Activated CD4-positive, alpha-beta T cell treated with anti-CD3 and anti-CD28 coated beads, Interleukin-2, amount 50 U/mL, for 1 hour (primary cell): ENCODE data around the gene AWAT1.
A peak's percentile ranks its signal among the peaks of the same experiment; 100 is the strongest.
"Not testable (repeated sequence)": the region's sequence is repeated elsewhere in the genome, so short reads cannot be mapped to it uniquely, and the experiment has no call there.

Experiments used
- DNase-seq: peaks from one replicate; pipeline ENCODE4 v3.0.0-alpha.2; 2020

Gene AWAT1

DNA sequence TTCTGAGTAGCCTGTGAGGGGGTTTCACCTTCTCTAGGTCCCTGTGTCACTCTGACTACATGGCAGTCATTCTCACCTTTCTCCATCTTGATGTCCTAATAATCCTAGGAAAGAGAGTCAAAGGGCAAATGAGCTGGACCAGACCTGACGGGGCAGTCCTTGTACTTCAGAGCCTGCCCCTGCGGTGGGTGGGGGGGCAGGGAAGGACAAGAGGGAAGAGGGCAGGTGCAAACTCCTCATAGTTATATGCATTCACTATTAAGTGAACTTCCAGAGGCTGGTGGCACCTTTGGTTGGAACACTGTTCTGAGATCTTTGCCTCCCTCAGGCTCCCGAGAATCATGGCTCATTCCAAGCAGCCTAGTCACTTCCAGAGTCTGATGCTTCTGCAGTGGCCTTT lies at the start of gene AWAT1:
Gene AWAT1 (plus strand): TSS at position 301 of the 400 bp plus-strand sequence. CDS start 41 bp downstream, at position 342.
- no peak for DNase-seq

DNA sequence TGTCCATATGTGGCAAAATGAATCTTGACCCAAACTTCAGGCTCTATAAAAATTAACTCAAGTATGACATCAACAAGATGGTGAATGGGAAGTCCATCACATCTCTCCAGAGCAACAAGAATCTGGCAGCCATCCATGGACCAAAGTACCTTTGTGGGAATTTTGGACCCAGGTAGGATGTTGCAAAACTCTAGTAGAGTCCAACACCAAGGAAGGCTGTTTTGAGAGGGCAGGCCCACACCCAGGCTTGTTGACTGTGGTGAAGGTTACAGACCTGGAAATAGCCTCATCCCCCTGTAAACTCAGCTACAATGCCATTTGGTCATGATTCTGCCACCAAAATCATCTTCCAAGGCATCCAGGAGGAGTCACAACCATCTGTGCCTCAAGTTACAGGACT lies 44.2 kb upstream of the AWAT1 start:
- DNase-seq = no peak

DNA sequence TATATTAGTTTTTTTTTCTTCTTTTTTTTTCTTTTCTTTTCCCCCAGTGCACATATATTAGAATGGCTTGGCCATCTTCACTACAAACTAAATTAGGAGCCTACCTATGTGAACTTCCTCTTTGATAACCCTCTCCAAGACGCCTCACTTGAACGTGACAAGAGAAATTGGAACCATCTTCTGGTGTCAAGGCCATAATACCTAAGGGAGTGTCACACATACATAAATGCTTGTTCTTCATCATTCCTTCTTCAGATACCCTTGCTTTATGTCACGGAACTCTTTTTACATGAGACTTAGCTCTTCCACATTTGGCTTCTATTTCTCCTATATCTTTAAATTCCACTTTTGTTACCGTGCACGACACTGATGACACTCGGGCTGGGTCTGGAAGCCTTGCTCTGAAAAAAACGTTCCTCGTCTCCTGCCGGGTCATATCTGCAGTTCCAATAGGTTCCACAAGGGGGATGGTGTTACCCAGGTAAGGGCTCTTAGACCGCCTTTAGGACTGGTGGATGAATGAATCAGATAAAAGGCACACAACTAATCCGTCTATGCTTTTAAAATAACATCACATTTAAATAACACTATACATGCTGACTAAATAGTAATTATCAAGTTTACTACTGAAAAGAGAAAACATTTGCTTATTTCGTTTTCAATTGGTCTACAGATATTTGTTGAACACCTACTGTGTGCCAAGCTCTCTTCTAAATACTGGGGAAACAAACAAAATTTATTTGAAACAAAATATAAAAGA lies 37.3 kb upstream of the AWAT1 start:
- DNase-seq = peak; percentile 57

DNA sequence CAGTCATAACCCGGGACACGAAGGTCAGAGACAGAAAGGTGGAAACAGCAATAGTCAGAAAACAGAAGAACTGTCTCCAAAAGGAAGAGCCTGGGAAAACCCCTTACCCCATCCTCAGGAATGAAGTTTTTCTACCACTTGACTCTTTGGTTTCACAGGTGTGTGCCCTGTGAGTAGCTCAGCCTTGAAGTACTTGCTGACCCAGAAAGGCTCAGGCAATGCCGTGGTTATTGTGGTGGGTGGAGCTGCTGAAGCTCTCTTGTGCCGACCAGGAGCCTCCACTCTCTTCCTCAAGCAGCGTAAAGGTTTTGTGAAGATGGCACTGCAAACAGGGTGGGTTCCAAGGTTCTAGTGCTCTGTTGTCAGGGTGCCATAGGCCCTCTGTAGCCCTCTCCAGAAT lies 32.7 kb upstream of the AWAT1 start:
- DNase-seq = no peak

DNA sequence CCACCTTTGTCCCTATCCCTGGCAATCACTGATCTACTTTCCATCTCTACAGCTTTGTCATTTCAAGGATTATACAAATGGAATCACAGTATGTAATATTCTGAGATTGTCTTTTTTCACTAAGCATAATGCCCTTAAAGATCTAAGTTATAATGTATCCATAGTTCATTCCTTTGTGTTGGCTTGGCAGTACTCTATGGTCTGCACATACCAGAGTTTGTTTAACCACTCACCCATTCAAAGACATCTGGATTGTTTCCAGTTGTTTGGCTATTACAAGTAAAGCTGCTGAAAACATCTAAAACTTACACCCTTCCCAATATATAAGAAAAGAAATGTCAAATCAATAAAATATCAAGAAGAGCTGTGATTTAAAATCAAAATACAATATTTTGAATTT lies 26.0 kb upstream of the AWAT1 start:
- DNase-seq = no peak

DNA sequence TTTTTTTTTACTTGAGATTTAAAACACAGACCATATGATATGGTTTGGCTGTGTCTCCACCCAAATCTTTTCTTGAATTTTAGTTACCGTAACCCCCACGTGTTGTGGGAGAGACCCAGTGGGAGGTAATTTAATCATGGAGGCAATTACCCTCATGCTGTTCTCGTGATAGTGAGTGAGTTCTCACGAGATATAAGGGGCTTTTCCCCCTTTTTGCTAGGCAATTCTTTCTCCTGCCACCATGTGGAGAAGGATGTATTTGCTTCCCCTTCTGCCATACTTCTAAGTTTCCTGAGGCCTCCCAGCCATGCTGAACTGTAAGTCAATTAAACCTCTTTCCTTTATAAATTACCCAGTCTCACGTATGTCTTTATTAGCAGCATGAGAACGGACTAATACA lies 24.9 kb upstream of the AWAT1 start:
- not testable (repeated sequence) for DNase-seq

DNA sequence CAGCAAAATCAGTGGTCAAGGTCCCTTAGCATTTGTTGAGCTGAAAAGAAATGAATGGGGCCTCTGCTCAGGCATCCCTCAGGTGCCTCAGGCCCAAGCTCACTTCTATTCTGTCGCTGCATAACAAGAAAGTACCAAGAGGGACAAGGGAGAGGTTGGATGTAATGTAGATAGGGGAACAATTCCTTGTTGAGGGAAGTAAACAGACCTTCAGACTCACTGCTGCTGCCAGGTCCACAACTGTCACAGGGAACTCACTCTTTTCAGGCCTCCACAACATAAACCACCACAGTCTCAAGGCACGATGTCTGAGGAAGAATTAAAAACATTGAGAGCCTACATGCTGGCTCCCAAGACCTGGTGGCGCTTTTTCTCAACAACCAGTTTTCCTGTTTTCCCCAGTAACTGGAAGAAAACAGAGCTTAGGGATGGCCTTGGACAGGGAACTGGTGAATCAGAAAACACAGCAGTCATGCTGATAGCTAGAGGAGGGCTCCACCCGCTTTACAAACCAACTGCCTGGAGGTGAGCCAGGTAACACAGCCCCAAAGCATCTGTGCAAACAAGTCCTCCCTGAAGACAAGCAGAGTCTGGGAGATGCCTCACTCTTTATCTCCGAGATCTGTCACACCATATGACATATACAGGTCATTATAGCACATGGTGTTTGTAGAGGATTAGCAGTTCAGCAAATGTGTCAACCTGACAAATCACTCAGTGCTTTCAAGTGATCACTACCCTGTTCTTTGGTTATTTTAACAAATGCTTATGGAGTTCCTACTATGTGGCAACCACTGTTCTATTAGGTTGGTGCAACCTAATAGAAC lies 14.3 kb upstream of the AWAT1 start:
- no peak for DNase-seq

DNA sequence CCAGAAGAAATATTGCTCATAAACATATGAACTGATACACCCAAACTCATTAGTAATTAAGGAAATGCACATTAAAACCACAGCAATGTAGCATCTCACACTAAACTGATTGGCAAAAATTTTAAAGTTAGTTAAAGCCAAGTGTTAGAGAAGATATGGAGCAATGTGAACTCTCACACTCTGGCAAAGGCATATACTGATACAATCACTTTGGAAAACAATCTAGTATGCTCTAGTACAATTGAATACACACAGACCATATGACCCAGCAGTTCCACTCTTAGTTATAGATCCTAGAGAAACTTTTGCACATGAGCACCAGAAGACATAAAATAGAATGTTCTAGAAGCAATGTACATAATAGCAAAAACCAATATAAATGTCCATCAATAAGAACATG lies 8.4 kb upstream of the AWAT1 start:
- DNase-seq = no peak

DNA sequence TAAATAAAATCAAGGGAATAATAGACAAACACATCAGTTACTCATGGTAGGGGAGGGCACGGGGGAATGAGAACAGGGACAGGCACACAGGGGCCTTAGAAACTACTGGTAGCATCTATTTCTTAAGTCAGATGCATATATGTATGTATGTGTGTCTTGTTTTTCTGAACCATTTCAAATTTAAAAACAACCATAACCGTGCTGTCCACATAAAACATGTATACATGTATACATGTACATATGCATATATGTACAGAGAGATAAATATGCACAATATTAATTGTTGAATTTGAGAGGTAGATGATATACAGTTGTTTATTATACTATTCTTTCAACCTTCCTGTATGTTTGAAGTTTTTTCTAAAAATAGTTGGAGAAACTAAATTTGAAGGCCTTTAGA lies 7.8 kb upstream of the AWAT1 start:
- DNase-seq = no peak

DNA sequence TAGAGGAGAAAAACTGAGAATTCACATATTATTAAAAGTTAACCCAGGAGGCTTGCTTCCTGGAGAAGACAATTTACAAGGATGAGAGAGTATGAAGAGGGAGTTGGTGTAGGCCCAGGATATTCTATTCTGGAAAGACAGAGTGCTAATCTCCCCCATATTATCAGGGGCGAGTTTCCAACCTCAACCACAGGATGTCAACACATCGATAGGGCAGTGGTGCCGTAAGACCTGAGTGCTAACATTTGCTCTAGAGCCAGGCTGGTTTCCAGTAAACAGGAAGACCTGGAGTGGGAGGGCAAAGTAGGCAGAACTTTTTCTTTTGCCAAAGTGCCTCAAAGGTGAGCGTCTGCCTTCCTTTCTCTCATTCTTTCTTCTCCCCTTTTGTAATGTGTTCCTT lies 2.8 kb upstream of the AWAT1 start:
- no peak for DNase-seq

DNA sequence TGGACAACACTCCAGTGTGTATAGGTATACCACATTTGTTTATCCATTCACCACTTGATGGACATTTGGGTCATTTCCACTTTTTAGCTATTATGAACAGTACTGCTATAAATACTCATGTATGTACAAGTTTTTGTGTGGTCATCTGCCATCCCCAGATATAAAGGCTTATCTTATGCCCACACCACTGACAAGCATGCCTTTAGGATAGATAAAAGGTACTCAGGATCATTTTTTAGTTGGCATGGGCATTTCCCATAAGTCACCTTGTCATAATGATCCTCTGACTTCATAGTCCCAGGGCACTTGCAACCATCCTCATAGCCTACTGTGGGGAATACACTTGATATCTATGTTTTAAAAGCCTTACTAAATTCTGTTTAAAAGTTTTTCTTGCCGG lies 6.3 kb downstream of the AWAT1 start:
- no peak for DNase-seq

DNA sequence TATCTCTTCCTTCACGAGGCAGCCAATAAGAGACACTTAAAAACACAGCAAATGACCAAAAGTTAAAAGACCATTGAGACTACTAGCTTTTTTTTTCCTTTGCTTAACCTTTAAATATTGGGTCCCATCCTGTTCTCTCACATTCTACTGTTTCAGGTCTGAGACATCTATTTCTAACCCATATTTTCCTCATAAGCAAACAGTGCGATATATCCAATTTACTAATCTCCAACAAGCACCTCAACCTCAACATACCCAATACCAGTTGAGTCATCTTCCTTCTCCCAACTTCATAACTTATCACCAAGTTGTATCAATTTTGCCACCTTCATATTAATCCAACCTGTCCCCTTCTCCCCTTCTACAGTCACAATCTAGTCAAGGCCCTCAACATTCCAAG lies 7.0 kb downstream of the AWAT1 start:
- no peak for DNase-seq

DNA sequence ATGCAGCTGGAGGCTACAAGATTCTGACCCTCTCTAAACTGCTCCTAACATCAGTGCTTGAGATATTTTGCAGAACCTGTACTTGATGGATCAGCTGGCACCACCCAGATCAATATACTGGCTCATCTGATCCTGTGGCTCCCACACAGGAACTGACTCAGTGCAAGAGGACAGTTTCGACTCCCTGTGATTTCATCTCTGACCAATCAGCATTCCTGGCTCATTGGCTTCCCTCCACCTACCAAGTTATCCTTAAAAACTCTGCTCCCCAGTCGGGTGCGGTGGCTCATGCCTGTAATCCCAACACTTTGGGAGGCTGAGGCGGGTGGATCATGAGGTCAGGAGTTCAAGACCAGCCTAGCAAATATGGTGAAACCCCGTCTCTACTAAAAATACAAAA lies 9.1 kb downstream of the AWAT1 start:
- DNase-seq = not testable (repeated sequence)

DNA sequence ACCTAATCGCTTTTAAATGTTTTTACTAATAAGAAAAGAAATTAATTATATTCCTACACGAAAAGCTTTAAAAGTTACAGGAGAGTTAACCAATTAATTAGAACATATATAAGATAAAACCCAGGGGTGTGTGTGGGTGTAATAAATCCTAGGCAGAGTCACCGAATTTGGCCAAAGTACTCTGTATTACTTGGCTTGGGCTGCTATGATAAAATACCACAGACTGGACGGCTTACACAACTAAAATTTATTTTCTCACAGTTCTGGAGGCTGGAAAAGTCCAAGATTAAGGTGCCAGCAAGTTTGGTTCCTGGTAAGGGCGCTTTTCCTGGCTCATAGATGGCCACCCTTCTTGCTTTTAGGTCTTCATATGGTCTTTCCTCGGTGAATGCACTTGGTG lies 10.4 kb downstream of the AWAT1 start:
- DNase-seq = no peak

DNA sequence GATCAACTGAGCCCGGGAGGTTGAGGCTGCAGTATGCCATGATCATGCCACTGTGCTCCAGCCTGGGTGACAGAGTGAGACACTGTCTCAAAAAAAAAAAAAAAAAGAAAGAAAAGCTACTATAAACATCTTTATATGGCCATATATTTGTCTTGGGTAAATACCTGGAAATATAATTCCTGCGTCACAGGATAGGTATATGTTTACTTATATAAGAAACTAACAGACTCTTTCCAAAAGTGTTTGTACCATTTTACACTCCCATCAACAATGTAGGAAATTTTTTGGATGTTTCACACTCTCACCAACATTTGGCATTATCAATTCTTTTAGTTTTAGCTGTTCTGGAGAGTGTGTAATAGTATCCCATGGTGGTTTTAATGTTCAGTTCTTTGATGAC lies 12.8 kb downstream of the AWAT1 start:
- DNase-seq = no peak

DNA sequence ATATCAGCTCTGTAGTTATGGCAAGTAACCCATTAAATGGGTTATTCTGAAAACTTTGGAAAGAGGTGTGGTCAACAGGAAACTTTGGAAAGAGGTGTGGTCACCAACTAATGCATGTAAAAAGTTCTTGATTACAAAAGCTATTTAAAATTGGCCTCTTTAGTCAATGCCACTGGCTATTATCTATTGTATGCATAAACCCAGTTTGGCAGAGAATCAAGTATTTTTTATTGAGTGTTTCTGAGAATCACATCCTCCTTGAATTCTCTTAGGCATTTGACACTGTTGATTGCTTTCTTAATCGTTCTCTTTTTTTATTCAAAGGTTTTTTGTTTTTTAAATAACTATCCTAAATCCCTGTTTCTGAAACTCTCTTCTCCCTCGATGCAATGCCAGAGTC lies 18.0 kb downstream of the AWAT1 start:
- no peak for DNase-seq

DNA sequence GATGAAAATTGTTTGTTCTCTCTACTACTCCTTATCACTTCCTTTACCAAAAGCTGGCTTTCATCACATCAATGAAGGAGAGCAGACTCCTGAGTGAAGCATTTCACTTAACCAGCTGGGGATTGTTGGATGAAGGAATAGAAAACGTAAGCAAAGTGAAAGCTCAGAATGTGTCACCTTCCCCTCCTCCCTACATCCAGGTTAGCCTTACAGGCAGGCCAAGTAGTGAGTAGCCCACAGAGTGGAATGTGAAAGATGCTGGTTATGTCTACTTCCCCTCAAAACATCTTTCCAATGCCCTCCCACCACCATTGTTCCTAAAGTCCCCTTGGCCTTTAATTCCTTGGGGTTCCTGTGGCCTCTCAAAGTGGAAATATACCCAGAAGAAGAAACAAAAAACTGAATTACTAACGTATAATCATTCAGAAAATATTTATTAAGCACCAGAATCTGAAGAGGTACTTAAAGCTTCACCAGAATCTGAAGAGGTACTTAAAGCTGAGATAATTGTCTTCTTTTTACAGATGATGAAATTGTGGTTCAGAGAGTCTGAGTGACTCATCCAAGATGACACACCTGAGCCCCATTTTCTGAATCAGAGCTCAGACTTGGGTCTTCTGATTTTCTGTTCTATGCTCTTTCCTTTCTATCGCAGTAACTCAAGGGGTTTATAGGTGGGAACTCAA lies 19.1 kb downstream of the AWAT1 start:
- no peak for DNase-seq

DNA sequence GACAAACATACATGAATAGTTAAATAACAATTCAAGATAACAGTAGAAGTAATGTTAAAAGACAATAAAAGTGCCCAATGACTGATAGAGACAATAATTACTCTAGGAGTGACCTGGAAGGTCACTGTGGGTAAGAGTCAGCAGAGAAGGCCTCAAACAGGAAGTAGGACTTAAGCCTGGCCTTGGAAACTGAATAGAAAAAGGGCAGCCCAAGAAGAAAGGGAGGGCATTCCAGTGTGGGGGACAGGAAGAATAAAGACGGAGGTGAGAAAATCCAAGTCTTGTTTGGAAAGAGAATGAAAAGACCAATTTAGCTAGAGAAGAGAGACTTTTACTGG lies 19.6 kb downstream of the AWAT1 start:
- no peak for DNase-seq

DNA sequence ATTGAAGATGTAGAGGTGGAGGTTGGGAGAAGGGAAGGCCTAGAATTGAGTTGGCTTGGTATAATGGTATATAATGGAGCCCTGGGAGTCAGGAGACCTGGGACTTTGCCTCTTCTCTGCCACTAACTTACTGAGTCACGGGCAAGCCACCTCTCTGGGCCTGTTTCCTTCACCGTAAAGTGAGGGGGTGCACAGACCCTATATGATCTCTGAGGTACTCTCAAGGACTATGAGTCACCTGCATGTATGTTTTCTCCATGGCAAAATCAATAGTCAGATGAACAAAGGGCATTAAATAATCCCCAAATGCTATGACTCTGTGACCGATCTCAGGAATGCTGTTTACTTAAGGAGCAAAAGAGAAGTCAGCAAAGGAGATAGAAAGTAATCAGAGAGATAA lies 20.5 kb downstream of the AWAT1 start:
- DNase-seq = no peak

DNA sequence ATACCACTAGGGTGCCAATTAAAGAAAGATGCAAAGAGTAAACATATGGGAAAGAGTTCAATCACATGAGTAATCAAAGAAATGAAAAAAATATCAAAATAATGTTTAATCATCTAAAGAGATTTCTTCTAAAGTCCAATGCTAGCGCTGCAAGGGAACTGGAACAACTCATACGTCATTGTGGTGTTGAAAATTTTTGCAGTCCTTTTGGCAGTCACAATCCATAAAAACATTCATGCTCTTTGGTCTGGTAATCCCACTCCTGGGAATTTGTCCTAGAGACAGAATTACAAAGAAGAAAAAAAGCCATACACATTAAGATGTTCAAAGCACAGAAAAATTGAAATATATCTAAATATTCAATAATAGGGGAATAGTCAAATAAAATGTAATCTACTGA lies 21.0 kb downstream of the AWAT1 start:
- no peak for DNase-seq

DNA sequence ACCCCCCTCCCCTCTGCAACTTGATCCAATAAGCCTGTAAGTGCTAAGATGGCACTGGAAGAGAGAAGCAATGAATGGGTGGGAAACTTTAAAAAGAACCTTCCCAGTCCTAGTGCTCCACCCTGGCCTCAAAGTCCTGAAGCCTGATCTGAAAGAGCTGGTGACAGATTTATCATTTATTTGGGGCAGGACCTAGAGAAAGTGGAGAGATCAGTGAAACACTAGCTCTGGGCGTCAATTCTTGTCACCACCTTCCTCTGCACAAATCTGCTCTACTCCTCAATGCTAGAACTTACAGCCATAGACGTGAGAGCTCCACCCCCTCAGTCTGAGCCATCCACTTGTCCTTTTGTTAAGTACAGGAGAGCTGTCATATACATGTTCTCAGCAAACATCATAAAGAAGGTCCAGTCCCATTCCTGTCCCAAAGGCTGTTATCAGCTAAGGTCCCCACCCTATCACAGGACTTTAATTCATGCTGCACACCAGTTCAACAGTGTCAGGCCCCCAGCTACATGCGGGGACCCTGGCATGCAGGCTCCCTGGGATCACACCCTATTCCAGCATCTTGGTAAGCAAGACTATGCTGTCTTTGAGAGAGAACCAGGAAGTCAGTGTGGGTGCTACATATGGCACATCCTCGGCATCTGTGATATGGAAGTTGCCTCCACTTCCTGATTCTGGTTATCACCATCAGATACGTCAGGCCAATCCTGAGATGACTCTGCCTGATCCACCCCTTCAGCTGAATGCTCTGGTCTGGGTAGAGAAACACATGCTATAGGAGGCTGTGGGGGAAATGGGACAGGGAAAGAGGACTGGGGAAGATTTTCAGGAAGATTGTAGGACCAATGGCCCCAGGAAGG lies 23.2 kb downstream of the AWAT1 start:
- DNase-seq = no peak

DNA sequence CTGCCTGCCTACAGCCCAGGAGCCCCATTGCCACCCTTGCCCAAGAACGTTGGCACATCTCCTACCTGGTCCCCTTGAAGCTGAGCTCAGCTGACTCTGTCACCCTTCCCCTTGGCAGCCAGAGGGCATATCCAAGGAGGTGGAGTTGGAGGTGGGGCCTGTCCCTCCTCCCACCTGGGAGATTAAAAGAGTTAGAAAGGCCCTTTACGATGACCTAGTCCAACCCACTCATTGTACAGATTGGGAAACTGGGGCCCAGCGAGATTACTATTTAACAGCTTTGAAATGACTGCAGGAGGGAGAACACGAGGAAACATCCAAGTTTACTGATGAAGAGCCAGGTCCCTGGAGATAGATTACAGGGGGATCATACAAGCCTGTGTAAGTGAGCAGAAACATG lies 25.6 kb downstream of the AWAT1 start, which contains the start of gene P2RY4:
Gene P2RY4 (minus strand): TSS at position 101 of the 400 bp plus-strand sequence. CDS start 580 bp downstream, outside the sequence.
- DNase-seq = no peak
